ENCODE measurements around the gene ZNF672.
"Not testable (repeated sequence)": the region's sequence is repeated elsewhere in the genome, so short reads cannot be mapped to it uniquely, and the experiment has no call there.

ZNF672 gene

DNA sequence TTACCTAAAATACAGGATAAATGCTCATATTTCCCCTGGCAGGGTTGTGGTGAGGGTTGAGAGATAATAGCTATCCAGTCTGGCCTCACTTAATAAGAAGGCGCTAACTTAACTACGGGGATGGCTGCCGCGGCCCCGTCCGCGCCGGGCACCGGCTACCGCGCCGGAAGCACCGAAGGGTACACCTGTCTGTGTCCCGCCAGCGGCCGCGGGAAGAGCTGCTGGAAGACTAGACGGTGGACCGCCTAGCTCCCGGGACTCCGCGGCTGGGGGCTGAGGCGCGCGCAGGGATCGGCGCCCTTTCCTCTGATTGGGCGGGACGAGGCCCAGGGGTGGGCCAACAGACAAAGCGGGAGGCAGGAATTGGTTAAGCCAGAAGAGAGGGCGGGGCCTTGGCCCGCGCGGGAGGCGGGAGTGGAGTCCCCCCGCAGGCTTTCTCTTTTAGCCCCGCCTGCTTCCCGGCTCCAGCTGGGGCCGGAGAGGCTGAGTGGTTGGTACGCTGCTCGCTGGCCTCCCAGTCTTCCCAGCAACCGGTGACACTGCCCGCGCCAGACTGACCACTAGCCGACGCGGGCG, at the start of gene ZNF672:
Gene ZNF672 (plus strand): TSS at position 444 of the 576 bp plus-strand sequence. CDS start 9,051 bp downstream, outside the sequence.
- TF ChIP-seq, protein P1, sequence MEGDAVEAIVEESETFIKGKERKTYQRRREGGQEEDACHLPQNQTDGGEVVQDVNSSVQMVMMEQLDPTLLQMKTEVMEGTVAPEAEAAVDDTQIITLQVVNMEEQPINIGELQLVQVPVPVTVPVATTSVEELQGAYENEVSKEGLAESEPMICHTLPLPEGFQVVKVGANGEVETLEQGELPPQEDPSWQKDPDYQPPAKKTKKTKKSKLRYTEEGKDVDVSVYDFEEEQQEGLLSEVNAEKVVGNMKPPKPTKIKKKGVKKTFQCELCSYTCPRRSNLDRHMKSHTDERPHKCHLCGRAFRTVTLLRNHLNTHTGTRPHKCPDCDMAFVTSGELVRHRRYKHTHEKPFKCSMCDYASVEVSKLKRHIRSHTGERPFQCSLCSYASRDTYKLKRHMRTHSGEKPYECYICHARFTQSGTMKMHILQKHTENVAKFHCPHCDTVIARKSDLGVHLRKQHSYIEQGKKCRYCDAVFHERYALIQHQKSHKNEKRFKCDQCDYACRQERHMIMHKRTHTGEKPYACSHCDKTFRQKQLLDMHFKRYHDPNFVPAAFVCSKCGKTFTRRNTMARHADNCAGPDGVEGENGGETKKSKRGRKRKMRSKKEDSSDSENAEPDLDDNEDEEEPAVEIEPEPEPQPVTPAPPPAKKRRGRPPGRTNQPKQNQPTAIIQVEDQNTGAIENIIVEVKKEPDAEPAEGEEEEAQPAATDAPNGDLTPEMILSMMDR (IDR thresholded peaks at IDR 0.05; ENCODE audit: borderline replicate concordance, insufficient read depth, low read depth, low read length), result no peak
- peak within 1 kb of the TSS; percentile 100 for H3K4me3 ChIP-seq (ENCODE audit: low read depth, low read length)

GRCh38 chr1:248788327-248788726, 49.7 kb upstream of the ZNF672 start:
- TF ChIP-seq, protein P1 (IDR thresholded peaks at IDR 0.05; ENCODE audit: borderline replicate concordance, insufficient read depth, low read depth, low read length), result no peak
- H3K4me3 ChIP-seq (ENCODE audit: low read depth, low read length), result no peak overlapping the region

DNA sequence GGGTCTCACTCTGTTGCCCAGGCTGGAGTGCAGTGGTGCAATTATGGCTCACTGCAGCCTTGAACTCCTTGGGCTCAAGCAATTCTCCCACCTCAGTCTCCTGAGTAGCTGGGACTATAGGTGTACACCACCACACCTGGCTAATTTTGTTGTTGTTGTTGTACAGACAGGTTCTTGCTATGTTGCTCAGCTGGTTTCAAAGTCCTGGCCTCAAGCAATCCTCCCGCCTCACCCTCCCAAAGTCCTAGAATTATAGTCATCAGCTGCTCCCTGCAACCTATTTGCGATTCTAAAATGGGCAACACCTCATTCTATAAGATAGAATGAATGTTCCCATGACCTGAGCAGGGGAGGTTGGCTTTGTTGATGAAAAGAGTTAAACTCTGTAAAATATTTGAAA, 48.7 kb upstream of the ZNF672 start:
- H3K4me3 ChIP-seq (ENCODE audit: low read depth, low read length), result not testable (repeated sequence)

DNA sequence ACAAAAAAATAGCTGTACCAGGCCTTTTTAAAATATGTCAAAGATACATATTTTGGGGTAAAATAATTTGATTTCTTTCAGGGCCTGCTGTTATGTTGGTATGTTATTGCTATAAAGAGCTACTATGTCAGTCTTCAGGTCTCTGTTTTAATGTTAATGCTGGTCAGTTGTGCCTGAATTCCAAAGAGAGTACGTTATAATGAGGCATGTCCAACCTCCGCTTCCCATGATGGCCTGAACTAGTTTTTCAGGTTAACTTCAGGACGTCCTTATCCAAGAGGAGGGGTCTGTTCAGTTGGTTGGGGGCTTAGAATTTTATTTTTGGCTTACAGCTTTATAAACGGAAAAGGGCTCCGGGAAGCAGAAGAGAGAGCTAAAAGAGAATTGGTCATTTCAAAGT, 47.6 kb upstream of the ZNF672 start:
- no peak overlapping the region for H3K4me3 ChIP-seq (ENCODE audit: low read depth, low read length)
- TF ChIP-seq, protein P1 (IDR thresholded peaks at IDR 0.05; ENCODE audit: borderline replicate concordance, insufficient read depth, low read depth, low read length), result no peak

- H3K4me3 ChIP-seq (ENCODE audit: low read depth, low read length), result no peak overlapping the region
These were observed 47.0 kb upstream of the ZNF672 start for GRCh38 chr1:248791010-248791409.

GRCh38 chr1:248792342-248792741, 45.7 kb upstream of the ZNF672 start:
- H3K4me3 ChIP-seq (ENCODE audit: low read depth, low read length), result no peak overlapping the region
- TF ChIP-seq, protein P1 (IDR thresholded peaks at IDR 0.05; ENCODE audit: borderline replicate concordance, insufficient read depth, low read depth, low read length), result no peak

More at GRCh38 chr1:248791010-248791409, 47.0 kb upstream of the ZNF672 start:
- TF ChIP-seq, protein P1 (IDR thresholded peaks at IDR 0.05; ENCODE audit: borderline replicate concordance, insufficient read depth, low read depth, low read length), result no peak

GRCh38 chr1:248793592-248793991, 44.4 kb upstream of the ZNF672 start:
- H3K4me3 ChIP-seq (ENCODE audit: low read depth, low read length), result no peak overlapping the region
- TF ChIP-seq, protein P1 (IDR thresholded peaks at IDR 0.05; ENCODE audit: borderline replicate concordance, insufficient read depth, low read depth, low read length), result no peak

DNA sequence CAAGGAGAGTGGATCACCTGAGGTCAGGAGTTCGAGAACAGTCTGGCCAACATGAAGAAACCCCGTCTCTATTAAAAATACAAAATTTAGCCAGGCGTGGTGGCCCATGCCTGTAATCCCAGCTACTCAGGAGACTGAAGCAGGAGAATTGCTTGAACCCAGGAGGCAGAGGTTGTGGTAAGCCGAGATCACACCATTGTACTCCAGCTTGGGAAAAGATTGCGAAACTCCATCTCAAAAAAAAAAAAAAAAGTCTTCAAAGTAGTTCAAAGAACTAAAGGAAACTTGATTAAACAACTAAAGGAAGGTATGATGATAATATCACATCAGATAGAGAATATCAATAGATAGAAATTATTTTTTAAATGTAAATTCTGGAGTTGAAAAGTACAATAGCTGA, 43.4 kb upstream of the ZNF672 start:
- H3K4me3 ChIP-seq (ENCODE audit: low read depth, low read length), result not testable (repeated sequence)

Measured in GM12875 (cell line).